ENCODE data around the gene DLGAP5.

Gene DLGAP5

DNA sequence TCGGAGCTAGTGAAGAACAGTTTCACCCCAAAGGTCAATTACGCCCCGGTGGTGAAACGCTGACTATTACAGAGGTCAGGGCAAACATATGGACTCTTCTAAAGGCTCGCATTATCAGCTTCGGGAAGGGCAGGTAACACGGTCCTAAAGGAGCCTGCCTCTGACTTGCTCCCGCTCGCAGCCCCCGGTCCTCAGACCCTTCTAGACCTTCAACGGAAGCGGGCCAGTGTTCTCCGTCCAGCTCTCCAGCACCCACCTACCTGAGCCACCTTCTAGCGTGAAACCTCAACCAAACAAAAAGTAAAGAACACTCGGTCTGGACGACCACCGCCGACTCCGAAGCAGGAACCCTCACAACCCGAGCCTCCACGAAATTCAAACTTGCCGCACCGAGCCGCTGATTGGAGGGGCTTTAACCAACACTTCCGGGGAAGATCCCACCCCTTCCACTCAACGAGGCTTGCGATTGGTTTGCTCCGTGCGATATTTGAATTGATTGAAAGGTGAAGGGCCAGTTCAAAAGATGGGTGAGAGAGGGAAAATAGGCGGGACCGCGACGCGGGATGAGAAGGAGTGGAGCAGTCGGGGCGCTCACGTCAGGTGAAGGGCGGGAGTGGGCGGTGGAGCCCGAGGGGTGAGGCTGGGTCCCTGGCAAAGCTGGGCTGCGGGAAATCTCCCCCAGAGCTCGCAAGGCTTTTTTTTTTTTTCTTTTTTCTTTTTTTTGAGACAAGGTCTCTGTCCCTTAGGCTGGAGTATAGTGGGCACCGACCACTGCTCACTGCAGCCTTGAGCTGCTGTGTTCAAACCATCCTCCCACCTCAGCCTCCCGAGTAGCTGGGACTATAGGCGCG is at the start of gene DLGAP5:
TSS of gene DLGAP5 (minus strand) at position 383 of the 851 bp plus-strand sequence. CDS start 2,406 bp downstream, outside the sequence.
- DNase-seq, result peak; percentile 80 to 90

DNA sequence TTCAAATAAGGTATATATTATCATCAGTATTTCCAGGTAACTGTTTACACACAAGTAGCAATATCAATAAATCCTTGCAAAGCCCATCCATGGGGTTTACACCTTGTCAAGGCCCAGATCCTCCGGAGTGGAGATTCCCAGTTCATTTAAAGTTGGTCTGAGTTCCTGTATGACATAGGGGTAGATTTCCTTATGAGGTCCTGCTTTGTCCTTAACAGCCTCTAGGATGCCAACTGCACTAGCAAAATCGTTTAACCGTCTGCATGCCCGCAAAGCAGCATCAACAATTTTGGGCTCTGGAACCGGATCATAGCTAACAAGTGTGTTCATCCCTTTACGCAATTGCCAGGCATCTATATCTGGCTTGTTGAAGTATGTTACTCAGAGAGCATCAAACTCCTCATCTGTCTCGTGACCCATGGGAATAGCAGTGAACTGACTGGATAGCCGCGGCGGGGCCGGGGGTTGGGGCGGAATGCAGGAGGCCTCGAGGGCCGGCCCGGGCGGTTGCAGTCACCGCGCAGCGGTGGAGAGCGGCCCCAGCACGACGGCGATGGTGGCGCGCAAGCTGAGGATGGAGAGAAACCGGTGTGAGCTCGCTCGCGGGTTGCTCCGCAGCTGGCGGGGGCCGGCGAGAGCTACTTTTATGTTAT is 49.3 kb upstream of the DLGAP5 start:
- DNase-seq, result no peak

DNA sequence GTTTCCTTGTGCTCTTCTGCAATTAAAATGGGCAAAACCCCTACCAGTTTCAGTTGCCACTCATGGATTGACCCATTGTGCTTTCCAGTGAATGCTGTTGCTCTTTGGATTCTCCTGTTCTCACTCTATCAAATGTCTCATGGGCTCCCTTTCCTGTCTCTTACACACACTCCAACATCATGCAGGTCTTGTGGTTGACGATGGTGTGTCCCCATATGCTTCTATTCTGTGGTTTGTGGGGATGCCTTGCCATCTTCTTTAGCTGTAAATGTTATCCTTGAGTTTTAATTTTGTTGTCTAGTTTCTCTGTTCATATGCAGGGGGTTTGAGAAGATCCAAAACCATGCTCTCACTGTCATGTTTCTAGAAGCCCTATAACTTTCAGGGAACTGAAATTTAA is 47.9 kb upstream of the DLGAP5 start:
- DNase-seq, result no peak

GRCh38 chr14:55238019-55238680 is 46.8 kb upstream of the DLGAP5 start:
- DNase-seq, result no peak

- no peak for DNase-seq
Measured at GRCh38 chr14:55233591-55233990, 42.2 kb upstream of the DLGAP5 start.

GRCh38 chr14:55228261-55228660 is 36.9 kb upstream of the DLGAP5 start:
- no peak for DNase-seq

- no peak for DNase-seq
Measured at GRCh38 chr14:55223364-55223763, 32.0 kb upstream of the DLGAP5 start.

DNA sequence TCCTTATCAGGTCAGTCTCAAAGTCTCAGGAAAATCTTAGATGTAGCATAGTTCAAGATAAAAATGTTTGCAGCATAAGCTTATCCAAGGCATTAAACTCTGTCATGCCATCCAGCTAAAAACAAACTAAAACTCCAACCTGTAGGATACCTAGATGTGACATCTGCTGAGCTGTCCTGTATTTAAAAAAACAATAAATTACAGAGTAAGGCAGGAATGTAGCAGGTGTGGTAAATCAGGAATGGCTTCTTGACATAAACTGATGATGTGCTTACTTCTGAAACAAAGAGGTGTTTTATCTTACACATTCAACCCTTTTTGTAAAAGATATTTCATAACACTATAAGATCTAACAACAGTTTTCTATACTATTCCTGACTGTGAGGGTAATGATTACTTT is 30.6 kb upstream of the DLGAP5 start:
- no peak for DNase-seq

GRCh38 chr14:55221186-55221585 is 29.8 kb upstream of the DLGAP5 start:
- no peak for DNase-seq

DNA sequence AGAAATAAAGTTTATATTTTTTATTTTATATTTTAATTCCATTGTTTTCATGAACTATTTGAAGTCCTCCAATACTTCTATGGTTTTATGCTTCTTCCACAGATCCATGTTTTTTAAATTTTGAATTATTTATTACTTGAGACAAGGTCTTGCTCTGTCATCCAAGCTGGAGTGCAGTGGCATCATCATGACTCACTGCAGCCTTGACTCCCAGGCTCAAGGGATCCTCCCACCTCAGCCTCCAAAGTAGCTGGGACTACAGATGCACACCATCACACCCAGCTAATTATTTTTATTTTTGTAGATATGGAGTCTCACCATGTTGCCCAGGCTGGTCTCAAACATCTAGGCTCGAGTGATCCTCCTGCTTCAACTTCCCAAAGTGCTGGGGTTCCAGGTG is 28.8 kb upstream of the DLGAP5 start:
- DNase-seq, result no peak

DNA sequence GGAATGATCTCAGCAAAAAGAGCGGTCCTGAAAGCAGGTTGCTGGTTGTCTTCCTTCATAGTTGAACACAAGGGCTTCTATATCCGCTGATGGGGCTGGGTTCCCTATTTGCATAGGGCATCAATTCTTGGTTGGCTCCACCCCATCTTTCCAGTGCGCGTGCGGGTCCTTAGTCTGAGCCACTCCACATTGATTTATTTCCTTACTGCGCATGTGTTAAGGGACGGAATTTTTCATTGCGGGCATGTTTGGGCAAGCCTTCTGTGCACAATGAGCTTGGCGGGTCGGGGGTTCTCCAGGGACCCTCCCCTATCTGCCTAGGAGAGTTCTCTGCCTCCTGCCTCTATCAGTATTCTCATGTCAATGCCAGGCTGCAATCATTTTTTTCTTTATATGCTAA is 21.2 kb upstream of the DLGAP5 start:
- no peak for DNase-seq

- DNase-seq, result no peak
Measured at GRCh38 chr14:55207832-55208231, 16.4 kb upstream of the DLGAP5 start.

DNA sequence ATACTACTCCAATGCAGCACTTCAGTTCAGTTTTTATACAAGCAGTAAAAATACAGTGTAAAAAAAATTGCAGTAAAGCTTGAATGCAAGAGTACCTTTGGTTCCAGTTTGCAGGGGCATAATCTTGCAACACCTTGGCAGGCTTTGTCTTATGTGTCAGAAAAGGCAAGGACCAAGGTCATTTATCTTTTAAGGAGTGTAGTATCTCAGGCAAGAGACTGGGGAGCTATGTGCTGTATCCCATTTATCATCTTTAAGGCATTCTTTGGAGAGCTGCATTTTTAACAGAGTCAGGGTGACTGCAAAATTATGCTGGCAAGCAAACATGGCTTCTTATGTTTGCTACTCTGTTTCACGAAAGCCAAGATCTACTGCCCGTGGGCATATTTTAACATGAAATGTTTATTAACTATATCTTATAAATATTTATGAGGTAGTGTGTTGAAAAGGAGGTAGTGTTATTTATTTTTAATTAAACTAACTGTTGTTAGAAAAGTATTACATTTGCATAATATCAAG is 14.8 kb upstream of the DLGAP5 start:
- DNase-seq, result no peak

GRCh38 chr14:55201219-55202101 is 10.1 kb upstream of the DLGAP5 start:
- no peak for DNase-seq

GRCh38 chr14:55200651-55201050 is 9.3 kb upstream of the DLGAP5 start:
- DNase-seq, result no peak

GRCh38 chr14:55198749-55199148 is 7.4 kb upstream of the DLGAP5 start:
- no peak for DNase-seq

- DNase-seq, result no peak
Measured at GRCh38 chr14:55194656-55195355, 3.4 kb upstream of the DLGAP5 start.

GRCh38 chr14:55192054-55192621 is 753 bp upstream of the DLGAP5 start:
- DNase-seq, result no peak

GRCh38 chr14:55190906-55191202 is 531 bp downstream of the DLGAP5 start:
- DNase-seq, result no peak

DNA sequence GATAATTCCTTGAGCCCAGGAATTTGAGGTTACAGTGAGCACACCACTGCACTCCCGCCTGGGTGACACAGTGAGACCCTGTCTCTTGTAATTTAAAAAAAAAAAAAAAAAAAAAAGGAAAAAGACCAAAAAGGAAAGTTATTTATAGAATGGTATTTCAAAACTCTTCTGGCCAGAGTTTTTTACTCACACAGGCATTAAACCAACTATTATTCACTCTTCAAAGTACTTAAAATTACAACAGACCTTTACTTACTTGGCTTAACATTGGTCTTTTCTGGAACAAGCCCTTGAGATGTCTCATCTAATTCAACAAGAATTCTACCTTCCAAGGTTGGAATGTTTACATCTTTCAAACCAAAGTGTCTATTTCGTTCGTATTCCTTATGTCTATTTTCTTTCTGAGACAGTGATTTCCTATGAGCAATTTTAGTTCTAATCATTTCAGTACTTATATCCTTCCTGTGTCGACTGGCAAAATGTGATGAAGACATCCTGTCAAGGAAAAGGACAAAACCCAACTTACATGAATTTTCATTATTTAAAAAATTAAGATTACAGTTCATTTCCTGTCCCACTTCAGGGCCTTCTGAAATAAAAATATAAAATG is 2.6 kb downstream of the DLGAP5 start:
- no peak for DNase-seq

DNA sequence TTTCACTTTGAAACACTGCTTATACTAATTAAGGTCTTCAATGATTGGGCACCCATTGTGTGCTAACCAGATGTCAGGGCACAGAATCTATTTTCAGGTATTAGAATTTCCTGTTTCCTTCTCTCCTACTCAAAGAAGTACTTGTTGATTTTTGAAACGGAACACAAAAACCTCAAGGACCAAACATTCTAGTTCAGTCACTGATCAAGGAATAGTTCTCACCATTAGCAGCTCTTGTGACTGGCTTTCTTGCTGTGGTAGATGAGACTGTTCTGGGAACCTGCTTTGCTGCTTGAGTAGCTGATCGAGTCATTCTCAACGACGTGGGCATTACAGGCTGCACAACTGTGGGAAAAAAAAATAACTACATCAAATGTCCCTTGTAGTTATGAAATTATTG is 11.0 kb downstream of the DLGAP5 start:
- DNase-seq, result no peak
